WTC11 (cell line): ENCODE results near the gene MEGF10. TPM values are rescaled to one million over a fixed set of nuclear protein-coding genes. Genes with fewer than 3 reads are reported as not detected.

Experiments used
- ATAC-seq: fragments of 200-7000 bp; cut with Tn5 transposase; 2 replicates; pipeline ENCODE4 v1.10.0; 2021; ENCODE audit warnings: mild to moderate bottlenecking, moderate library complexity
- CTCF ChIA-PET: fragments of 300-600 bp; sonication (Branson Sonifier 250); formaldehyde crosslinking; loops from one replicate; lab custom pipeline; 2021; ENCODE audit warnings: antibody characterized with exemption; lab: Charles Lee
- POLR2A ChIA-PET: fragments of 350-600 bp; sonication (Branson Sonifier 250); formaldehyde crosslinking; loops from one replicate; lab custom pipeline; 2021; ENCODE audit warnings: antibody characterized with exemption; lab: Charles Lee
- DNase-seq: peaks from one replicate; pipeline ENCODE4 v3.0.0; 2021; ENCODE audit warnings: low spot score
- H3K27ac Mint-ChIP-seq: 2 replicates; pipeline ENCODE4 v1.8.0; 2021; ENCODE audit warnings: mixed read lengths
- H3K27me3 Mint-ChIP-seq: 2 replicates; pipeline ENCODE4 v1.8.0; 2021; ENCODE audit warnings: low read depth, mild to moderate bottlenecking, moderate library complexity, mixed read lengths
- H3K36me3 Mint-ChIP-seq: 2 replicates; pipeline ENCODE4 v1.8.0; 2021; ENCODE audit warnings: mixed read lengths
- H3K4me1 Mint-ChIP-seq: 2 replicates; pipeline ENCODE4 v1.8.0; 2022; ENCODE audit warnings: mixed read lengths
- H3K4me3 Mint-ChIP-seq: 2 replicates; pipeline ENCODE4 v1.8.0; 2021; ENCODE audit warnings: mild to moderate bottlenecking, moderate library complexity, mixed read lengths
- H3K9me3 Mint-ChIP-seq: 2 replicates; pipeline ENCODE4 v1.8.0; 2021; ENCODE audit warnings: mixed read lengths
- ATF1 ChIP-seq: sonication (generic); formaldehyde crosslinking; IDR thresholded peaks from 2 replicates; pipeline ENCODE4 v1.8.1; 2023; ENCODE audit warnings: mild to moderate bottlenecking, moderate library complexity, missing genetic modification reagents
- CREB1 ChIP-seq: sonication (generic); formaldehyde crosslinking; IDR thresholded peaks from 2 replicates; pipeline ENCODE4 v1.8.0; 2023; ENCODE audit warnings: mild to moderate bottlenecking, missing genetic modification reagents
- CREM ChIP-seq: sonication (generic); formaldehyde crosslinking; IDR thresholded peaks from 2 replicates; pipeline ENCODE4 v1.8.1; 2022; ENCODE audit warnings: mild to moderate bottlenecking, missing genetic modification reagents, moderate library complexity
- ESRRA ChIP-seq: sonication (generic); formaldehyde crosslinking; IDR thresholded peaks from 2 replicates; pipeline ENCODE4 v1.8.1; 2022; ENCODE audit warnings: mild to moderate bottlenecking, missing genetic modification reagents, borderline replicate concordance
- FOXK1 ChIP-seq: sonication (generic); formaldehyde crosslinking; IDR thresholded peaks from 2 replicates; pipeline ENCODE4 v1.8.0; 2022; ENCODE audit warnings: mild to moderate bottlenecking, moderate library complexity, missing genetic modification reagents
- HMGA2 ChIP-seq: fragments of 250-450 bp; sonication (Bioruptor Pico); IDR thresholded peaks from 2 replicates; pipeline ENCODE4 v1.4.0; 2021; ENCODE audit warnings: mild to moderate bottlenecking, moderate library complexity
- NFATC4 ChIP-seq: fragments of 250-450 bp; sonication (Bioruptor Pico); IDR thresholded peaks from 2 replicates; pipeline ENCODE4 v1.9.0; 2021; ENCODE audit warnings: mild to moderate bottlenecking
- NFE2L1 ChIP-seq: sonication (generic); formaldehyde crosslinking; IDR thresholded peaks from 2 replicates; pipeline ENCODE4 v1.8.1; 2023; ENCODE audit warnings: missing genetic modification reagents
- NR1H2 ChIP-seq: sonication (generic); formaldehyde crosslinking; IDR thresholded peaks from 2 replicates; pipeline ENCODE4 v1.9.0; 2021; ENCODE audit warnings: mild to moderate bottlenecking, moderate library complexity, missing genetic modification reagents
- RELA ChIP-seq: sonication (generic); formaldehyde crosslinking; IDR thresholded peaks from 2 replicates; pipeline ENCODE4 v1.8.1; 2022; ENCODE audit warnings: missing genetic modification reagents, mild to moderate bottlenecking, borderline replicate concordance
- RORB ChIP-seq: fragments of 250-450 bp; sonication (Bioruptor Pico); IDR thresholded peaks from 2 replicates; pipeline ENCODE4 v1.9.0; 2021; ENCODE audit warnings: mild to moderate bottlenecking
- SMAD3 ChIP-seq: sonication (generic); formaldehyde crosslinking; IDR thresholded peaks from 2 replicates; pipeline ENCODE4 v1.8.0; 2022; ENCODE audit warnings: missing genetic modification reagents, mild to moderate bottlenecking, borderline replicate concordance
- ZNF121 ChIP-seq: sonication (generic); formaldehyde crosslinking; IDR thresholded peaks from 2 replicates; pipeline ENCODE4 v1.8.0; 2023; ENCODE audit warnings: missing genetic modification reagents
- ZNF219 ChIP-seq: sonication (generic); formaldehyde crosslinking; IDR thresholded peaks from 2 replicates; pipeline ENCODE4 v1.8.0; 2023; ENCODE audit warnings: missing genetic modification reagents, mild to moderate bottlenecking, borderline replicate concordance
- ZNF232 ChIP-seq: sonication (generic); formaldehyde crosslinking; IDR thresholded peaks from 2 replicates; pipeline ENCODE4 v1.8.0; 2022; ENCODE audit warnings: mild to moderate bottlenecking, missing genetic modification reagents
- ZNF263 ChIP-seq: sonication (generic); formaldehyde crosslinking; IDR thresholded peaks from 2 replicates; pipeline ENCODE4 v1.8.1; 2022; ENCODE audit warnings: low read depth, mild to moderate bottlenecking, moderate library complexity, missing genetic modification reagents
- ZNF317 ChIP-seq: sonication (generic); formaldehyde crosslinking; IDR thresholded peaks from 2 replicates; pipeline ENCODE4 v1.8.1; 2023; ENCODE audit warnings: low read depth, mild to moderate bottlenecking, moderate library complexity, missing genetic modification reagents, borderline replicate concordance
- ZNF396 ChIP-seq: fragments of 250-450 bp; sonication (Bioruptor Pico); IDR thresholded peaks from 2 replicates; pipeline ENCODE4 v1.8.0; 2021; ENCODE audit warnings: mild to moderate bottlenecking, moderate library complexity, borderline replicate concordance
- ZNF416 ChIP-seq: fragments of 250-450 bp; sonication (Bioruptor Pico); IDR thresholded peaks from 2 replicates; pipeline ENCODE4 v1.9.0; 2021; ENCODE audit warnings: mild to moderate bottlenecking, inconsistent platforms
- total RNA-seq: library from RNA; stranded (reverse); gene quantifications from 3 replicates; pipeline ENCODE4 v1.2.3, GENCODE V29; 2021
- TF ChIP-seq, protein P1 (sequence below): sonication (generic); formaldehyde crosslinking; IDR thresholded peaks from 2 replicates; pipeline ENCODE4 v1.8.1; 2023; ENCODE audit warnings: mild to moderate bottlenecking, missing genetic modification reagents
- TF ChIP-seq, protein P2 (sequence below): sonication (generic); formaldehyde crosslinking; IDR thresholded peaks from 2 replicates; pipeline ENCODE4 v1.8.0; 2023; ENCODE audit warnings: missing genetic modification reagents, mild to moderate bottlenecking, borderline replicate concordance
- TF ChIP-seq, protein P3 (sequence below): sonication (generic); formaldehyde crosslinking; IDR thresholded peaks from 2 replicates; pipeline ENCODE4 v1.8.0; 2022; ENCODE audit warnings: missing genetic modification reagents
- TF ChIP-seq, protein P4 (sequence below): sonication (generic); formaldehyde crosslinking; conservative IDR thresholded peaks from 2 replicates; pipeline ENCODE4 v1.8.1; 2022; ENCODE audit warnings: mild to moderate bottlenecking, missing genetic modification reagents
- TF ChIP-seq, protein P5 (sequence below): sonication (generic); formaldehyde crosslinking; IDR thresholded peaks from 2 replicates; pipeline ENCODE4 v1.8.0; 2023; ENCODE audit warnings: missing genetic modification reagents
- TF ChIP-seq, protein P6 (sequence below): sonication (generic); formaldehyde crosslinking; IDR thresholded peaks from 2 replicates; pipeline ENCODE4 v1.8.1; 2023; ENCODE audit warnings: mild to moderate bottlenecking, missing genetic modification reagents, moderate library complexity

MEGF10 gene
- total RNA-seq, 1 experiment from 2014 or later: 24.5 TPM

DNA sequence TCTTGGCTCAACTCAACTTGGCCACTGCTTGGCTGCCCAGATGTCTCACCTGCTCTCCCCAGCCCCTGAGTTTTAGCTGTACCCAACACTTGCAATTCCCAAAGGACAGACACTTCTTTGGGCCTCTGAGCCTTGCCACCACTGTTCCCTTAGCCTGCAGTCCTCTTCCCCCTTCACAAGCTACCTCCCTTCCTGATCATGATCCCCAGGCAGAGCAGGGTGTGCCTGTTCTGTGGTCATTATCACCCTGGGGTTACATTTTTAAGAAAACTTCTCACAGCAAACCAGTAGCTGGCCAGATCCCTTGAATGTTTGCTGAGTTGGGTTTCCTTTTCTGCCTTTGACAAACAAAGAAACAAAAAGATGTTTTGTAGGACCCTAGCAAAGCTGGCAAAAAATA lies 139.3 kb downstream of the MEGF10 start:
- ChIA-PET CTCF (no interaction called here), POLR2A (no interaction called here)
- H3K9me3 Mint-ChIP-seq: peaks cover 4% of the 10 kb centered on the region; the same call in 1 of the 2 replicates
- TF ChIP-seq, protein P1, sequence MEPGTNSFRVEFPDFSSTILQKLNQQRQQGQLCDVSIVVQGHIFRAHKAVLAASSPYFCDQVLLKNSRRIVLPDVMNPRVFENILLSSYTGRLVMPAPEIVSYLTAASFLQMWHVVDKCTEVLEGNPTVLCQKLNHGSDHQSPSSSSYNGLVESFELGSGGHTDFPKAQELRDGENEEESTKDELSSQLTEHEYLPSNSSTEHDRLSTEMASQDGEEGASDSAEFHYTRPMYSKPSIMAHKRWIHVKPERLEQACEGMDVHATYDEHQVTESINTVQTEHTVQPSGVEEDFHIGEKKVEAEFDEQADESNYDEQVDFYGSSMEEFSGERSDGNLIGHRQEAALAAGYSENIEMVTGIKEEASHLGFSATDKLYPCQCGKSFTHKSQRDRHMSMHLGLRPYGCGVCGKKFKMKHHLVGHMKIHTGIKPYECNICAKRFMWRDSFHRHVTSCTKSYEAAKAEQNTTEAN (CRISPR knock-in tag): no peak
- TF ChIP-seq ZNF263 (CRISPR knock-in tag) (no peak), RORB (CRISPR knock-in tag) (no peak), CREM (CRISPR knock-in tag) (no peak), SMAD3 (CRISPR knock-in tag) (no peak), ATF1 (no peak), ESRRA (CRISPR knock-in tag) (no peak), ZNF121 (CRISPR knock-in tag) (no peak), NFATC4 (CRISPR knock-in tag) (no peak), NFE2L1 (CRISPR knock-in tag) (no peak), ZNF232 (no peak), ZNF416 (CRISPR knock-in tag) (no peak), FOXK1 (CRISPR knock-in tag) (no peak), CREB1 (no peak), RELA (CRISPR knock-in tag) (no peak), NR1H2 (CRISPR knock-in tag) (no peak), HMGA2 (CRISPR knock-in tag) (no peak), ZNF219 (CRISPR knock-in tag) (no peak)
- TF ChIP-seq, protein P2, sequence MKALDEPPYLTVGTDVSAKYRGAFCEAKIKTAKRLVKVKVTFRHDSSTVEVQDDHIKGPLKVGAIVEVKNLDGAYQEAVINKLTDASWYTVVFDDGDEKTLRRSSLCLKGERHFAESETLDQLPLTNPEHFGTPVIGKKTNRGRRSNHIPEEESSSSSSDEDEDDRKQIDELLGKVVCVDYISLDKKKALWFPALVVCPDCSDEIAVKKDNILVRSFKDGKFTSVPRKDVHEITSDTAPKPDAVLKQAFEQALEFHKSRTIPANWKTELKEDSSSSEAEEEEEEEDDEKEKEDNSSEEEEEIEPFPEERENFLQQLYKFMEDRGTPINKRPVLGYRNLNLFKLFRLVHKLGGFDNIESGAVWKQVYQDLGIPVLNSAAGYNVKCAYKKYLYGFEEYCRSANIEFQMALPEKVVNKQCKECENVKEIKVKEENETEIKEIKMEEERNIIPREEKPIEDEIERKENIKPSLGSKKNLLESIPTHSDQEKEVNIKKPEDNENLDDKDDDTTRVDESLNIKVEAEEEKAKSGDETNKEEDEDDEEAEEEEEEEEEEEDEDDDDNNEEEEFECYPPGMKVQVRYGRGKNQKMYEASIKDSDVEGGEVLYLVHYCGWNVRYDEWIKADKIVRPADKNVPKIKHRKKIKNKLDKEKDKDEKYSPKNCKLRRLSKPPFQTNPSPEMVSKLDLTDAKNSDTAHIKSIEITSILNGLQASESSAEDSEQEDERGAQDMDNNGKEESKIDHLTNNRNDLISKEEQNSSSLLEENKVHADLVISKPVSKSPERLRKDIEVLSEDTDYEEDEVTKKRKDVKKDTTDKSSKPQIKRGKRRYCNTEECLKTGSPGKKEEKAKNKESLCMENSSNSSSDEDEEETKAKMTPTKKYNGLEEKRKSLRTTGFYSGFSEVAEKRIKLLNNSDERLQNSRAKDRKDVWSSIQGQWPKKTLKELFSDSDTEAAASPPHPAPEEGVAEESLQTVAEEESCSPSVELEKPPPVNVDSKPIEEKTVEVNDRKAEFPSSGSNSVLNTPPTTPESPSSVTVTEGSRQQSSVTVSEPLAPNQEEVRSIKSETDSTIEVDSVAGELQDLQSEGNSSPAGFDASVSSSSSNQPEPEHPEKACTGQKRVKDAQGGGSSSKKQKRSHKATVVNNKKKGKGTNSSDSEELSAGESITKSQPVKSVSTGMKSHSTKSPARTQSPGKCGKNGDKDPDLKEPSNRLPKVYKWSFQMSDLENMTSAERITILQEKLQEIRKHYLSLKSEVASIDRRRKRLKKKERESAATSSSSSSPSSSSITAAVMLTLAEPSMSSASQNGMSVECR (CRISPR knock-in tag): no peak
- peaks cover 4% of the 10 kb centered on the region for H3K36me3 Mint-ChIP-seq
- ATAC-seq (no peak), DNase-seq (no peak)
- no peaks in the 10 kb centered on the region for H3K27me3 Mint-ChIP-seq
- no peak overlapping the region for H3K4me3 Mint-ChIP-seq
- H3K27ac Mint-ChIP-seq: no peak overlapping the region
- H3K4me1 Mint-ChIP-seq: peaks cover 3% of the 10 kb centered on the region

DNA sequence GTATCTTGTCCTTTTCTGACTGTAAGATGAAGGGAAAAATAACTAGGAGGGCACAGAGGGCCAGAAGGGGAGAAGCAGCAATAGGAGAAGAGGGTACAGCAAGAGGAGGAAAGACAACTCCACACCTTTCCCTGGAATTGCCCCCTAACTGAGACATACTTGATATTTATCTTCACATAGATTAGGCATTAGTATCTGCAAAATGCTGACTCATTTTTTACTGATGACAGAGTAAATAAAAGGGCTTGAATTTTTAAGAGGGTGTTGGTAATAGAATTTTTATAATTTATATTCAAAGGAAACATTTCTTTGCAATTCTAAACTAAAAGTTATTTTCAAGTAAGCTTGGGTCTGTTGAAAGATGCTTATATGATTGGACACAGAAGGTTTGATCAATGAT lies 140.0 kb downstream of the MEGF10 start:
- no peak for ATAC-seq
- no peak for DNase-seq
- H3K27me3 Mint-ChIP-seq: no peaks in the 10 kb centered on the region
- POLR2A ChIA-PET: no interaction called here
- TF ChIP-seq ZNF232 (no peak), ZNF263 (CRISPR knock-in tag) (no peak), ZNF396 (CRISPR knock-in tag) (no peak), ZNF317 (no peak)
- TF ChIP-seq, protein P3, sequence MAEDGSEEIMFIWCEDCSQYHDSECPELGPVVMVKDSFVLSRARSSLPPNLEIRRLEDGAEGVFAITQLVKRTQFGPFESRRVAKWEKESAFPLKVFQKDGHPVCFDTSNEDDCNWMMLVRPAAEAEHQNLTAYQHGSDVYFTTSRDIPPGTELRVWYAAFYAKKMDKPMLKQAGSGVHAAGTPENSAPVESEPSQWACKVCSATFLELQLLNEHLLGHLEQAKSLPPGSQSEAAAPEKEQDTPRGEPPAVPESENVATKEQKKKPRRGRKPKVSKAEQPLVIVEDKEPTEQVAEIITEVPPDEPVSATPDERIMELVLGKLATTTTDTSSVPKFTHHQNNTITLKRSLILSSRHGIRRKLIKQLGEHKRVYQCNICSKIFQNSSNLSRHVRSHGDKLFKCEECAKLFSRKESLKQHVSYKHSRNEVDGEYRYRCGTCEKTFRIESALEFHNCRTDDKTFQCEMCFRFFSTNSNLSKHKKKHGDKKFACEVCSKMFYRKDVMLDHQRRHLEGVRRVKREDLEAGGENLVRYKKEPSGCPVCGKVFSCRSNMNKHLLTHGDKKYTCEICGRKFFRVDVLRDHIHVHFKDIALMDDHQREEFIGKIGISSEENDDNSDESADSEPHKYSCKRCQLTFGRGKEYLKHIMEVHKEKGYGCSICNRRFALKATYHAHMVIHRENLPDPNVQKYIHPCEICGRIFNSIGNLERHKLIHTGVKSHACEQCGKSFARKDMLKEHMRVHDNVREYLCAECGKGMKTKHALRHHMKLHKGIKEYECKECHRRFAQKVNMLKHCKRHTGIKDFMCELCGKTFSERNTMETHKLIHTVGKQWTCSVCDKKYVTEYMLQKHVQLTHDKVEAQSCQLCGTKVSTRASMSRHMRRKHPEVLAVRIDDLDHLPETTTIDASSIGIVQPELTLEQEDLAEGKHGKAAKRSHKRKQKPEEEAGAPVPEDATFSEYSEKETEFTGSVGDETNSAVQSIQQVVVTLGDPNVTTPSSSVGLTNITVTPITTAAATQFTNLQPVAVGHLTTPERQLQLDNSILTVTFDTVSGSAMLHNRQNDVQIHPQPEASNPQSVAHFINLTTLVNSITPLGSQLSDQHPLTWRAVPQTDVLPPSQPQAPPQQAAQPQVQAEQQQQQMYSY (CRISPR knock-in tag): no peak
- TF ChIP-seq, protein P4, sequence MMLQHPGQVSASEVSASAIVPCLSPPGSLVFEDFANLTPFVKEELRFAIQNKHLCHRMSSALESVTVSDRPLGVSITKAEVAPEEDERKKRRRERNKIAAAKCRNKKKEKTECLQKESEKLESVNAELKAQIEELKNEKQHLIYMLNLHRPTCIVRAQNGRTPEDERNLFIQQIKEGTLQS (CRISPR knock-in tag): no peak
- TF ChIP-seq, protein P5, sequence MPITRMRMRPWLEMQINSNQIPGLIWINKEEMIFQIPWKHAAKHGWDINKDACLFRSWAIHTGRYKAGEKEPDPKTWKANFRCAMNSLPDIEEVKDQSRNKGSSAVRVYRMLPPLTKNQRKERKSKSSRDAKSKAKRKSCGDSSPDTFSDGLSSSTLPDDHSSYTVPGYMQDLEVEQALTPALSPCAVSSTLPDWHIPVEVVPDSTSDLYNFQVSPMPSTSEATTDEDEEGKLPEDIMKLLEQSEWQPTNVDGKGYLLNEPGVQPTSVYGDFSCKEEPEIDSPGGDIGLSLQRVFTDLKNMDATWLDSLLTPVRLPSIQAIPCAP (CRISPR knock-in tag): no peak
- TF ChIP-seq, protein P6, sequence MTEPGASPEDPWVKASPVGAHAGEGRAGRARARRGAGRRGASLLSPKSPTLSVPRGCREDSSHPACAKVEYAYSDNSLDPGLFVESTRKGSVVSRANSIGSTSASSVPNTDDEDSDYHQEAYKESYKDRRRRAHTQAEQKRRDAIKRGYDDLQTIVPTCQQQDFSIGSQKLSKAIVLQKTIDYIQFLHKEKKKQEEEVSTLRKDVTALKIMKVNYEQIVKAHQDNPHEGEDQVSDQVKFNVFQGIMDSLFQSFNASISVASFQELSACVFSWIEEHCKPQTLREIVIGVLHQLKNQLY (CRISPR knock-in tag): no peak
- no peaks in the 10 kb centered on the region for H3K9me3 Mint-ChIP-seq
- CTCF ChIA-PET: no interaction called here
- H3K4me1 Mint-ChIP-seq: peaks cover 2% of the 10 kb centered on the region; the same call in 1 of the 2 replicates
- H3K27ac Mint-ChIP-seq: no peak overlapping the region
- H3K36me3 Mint-ChIP-seq: no peaks in the 10 kb centered on the region
- no peak overlapping the region for H3K4me3 Mint-ChIP-seq
